CD14-positive monocyte (primary cell): ENCODE measurements around the gene TMEM45B. TPM values are rescaled to one million over a fixed set of nuclear protein-coding genes. Genes with fewer than 3 reads are reported as not detected.

ENCODE experiments used
- DNase-seq, 3 donors: peaks; one replicate each; pipeline ENCODE4 v3.0.0-alpha.2; 2011 to 2022
- H2AFZ ChIP-seq: 2 replicates; pipeline ENCODE4 v1.6.0; 2012; ENCODE audit warnings: mild to moderate bottlenecking, low read depth, low read length, inconsistent platforms; ENCODE audit not compliant: insufficient read depth, poor library complexity, severe bottlenecking
- H3K27ac ChIP-seq, 2 donors: 1 replicate in 1 of 2; 2 replicates in 1 of 2; pipeline ENCODE4 v1.5.1; 2012 to 2013; ENCODE audit warnings: low read length in 2 of 2, control low read depth in 1 of 2, inconsistent platforms in 1 of 2, low read depth in 1 of 2, mild to moderate bottlenecking in 1 of 2
- H3K27me3 ChIP-seq, 2 donors: one replicate each; pipeline versions ENCODE4 v1.6.0 to v1.6.1; 2011 to 2013; ENCODE audit warnings: low read length in 2 of 2; ENCODE audit not compliant: control insufficient read depth in 2 of 2, insufficient read depth in 2 of 2
- H3K36me3 ChIP-seq, 2 donors: replicated peaks in 1 of 2; 1 replicate in 1 of 2; 2 replicates in 1 of 2; pipeline versions ENCODE4 v1.5.1 to v1.6.1; 2012 to 2013; ENCODE audit warnings: low read length in 2 of 2, control low read depth in 1 of 2, inconsistent platforms in 1 of 2, mild to moderate bottlenecking in 1 of 2; ENCODE audit not compliant: insufficient read depth in 2 of 2, control insufficient read depth in 1 of 2
- H3K4me1 ChIP-seq, 2 donors: 1 replicate in 1 of 2; 2 replicates in 1 of 2; pipeline versions ENCODE4 v1.5.1 to v1.6.1; 2012 to 2013; ENCODE audit warnings: low read length in 2 of 2, control low read depth in 1 of 2, inconsistent platforms in 1 of 2, mild to moderate bottlenecking in 1 of 2, moderate library complexity in 1 of 2; ENCODE audit not compliant: insufficient read depth in 2 of 2, control insufficient read depth in 1 of 2
- H3K4me2 ChIP-seq: replicated peaks from 2 replicates; pipeline ENCODE3; 2012; ENCODE audit warnings: low read length, moderate library complexity, mild to moderate bottlenecking; ENCODE audit not compliant: poor library complexity, severe bottlenecking; ENCODE audit errors: extremely low read depth
- H3K4me3 ChIP-seq, 3 experiments: fragments of 200-600 bp in 1 of 3; sonication (generic) in 1 of 3; replicated peaks in 1 of 3; 1 replicate in 2 of 3; 2 replicates in 1 of 3; pipeline ENCODE4 v1.5.1; 2011 to 2013; ENCODE audit warnings: low read length in 3 of 3, mild to moderate bottlenecking in 3 of 3, control low read depth in 2 of 3, low read depth in 2 of 3, inconsistent platforms in 1 of 3, moderate library complexity in 1 of 3
- H3K79me2 ChIP-seq: 2 replicates; pipeline ENCODE4 v1.6.0; 2012; ENCODE audit warnings: mild to moderate bottlenecking, control low read depth, inconsistent platforms, low read length, moderate library complexity; ENCODE audit not compliant: insufficient read depth
- H3K9ac ChIP-seq: 2 replicates; pipeline ENCODE4 v1.6.0; 2017; ENCODE audit warnings: low read length, mild to moderate bottlenecking; ENCODE audit not compliant: insufficient read depth, poor library complexity, severe bottlenecking
- H3K9me3 ChIP-seq, 2 donors: replicated peaks in 1 of 2; 1 replicate in 1 of 2; 2 replicates in 1 of 2; pipeline versions ENCODE4 v1.5.1 to v1.6.1; 2012 to 2013; ENCODE audit warnings: low read length in 2 of 2, control low read depth in 1 of 2; ENCODE audit not compliant: control insufficient read depth in 1 of 2, insufficient read depth in 1 of 2
- H4K20me1 ChIP-seq: 2 replicates; pipeline ENCODE4 v1.6.0; 2012; ENCODE audit warnings: mild to moderate bottlenecking, low read length, control low read depth, moderate library complexity; ENCODE audit not compliant: insufficient read depth
- H3K27ac Mint-ChIP-seq, 7 donors: one replicate each; pipeline ENCODE4 v1.8.0; 2020; ENCODE audit warnings: mild to moderate bottlenecking in 7 of 7, mixed read lengths in 7 of 7, moderate library complexity in 6 of 7, inconsistent platforms in 2 of 7
- H3K27me3 Mint-ChIP-seq, 3 donors: one replicate each; pipeline ENCODE4 v1.8.0; 2021 to 2022; ENCODE audit warnings: low read depth in 3 of 3, mild to moderate bottlenecking in 3 of 3, mixed read lengths in 3 of 3, moderate library complexity in 3 of 3, inconsistent platforms in 1 of 3
- H3K36me3 Mint-ChIP-seq, 2 donors: one replicate each; pipeline ENCODE4 v1.8.0; 2020; ENCODE audit warnings: mixed read lengths in 2 of 2, inconsistent platforms in 1 of 2, mild to moderate bottlenecking in 1 of 2
- H3K4me1 Mint-ChIP-seq: one replicate; pipeline ENCODE4 v1.8.0; 2020; ENCODE audit warnings: mild to moderate bottlenecking, mixed read lengths
- H3K4me3 Mint-ChIP-seq, 2 donors: one replicate each; pipeline ENCODE4 v1.8.0; 2020; ENCODE audit warnings: mild to moderate bottlenecking in 2 of 2, mixed read lengths in 2 of 2, moderate library complexity in 1 of 2
- H3K9me3 Mint-ChIP-seq, 7 donors: one replicate each; pipeline ENCODE4 v1.8.0; 2020 to 2022; ENCODE audit warnings: mixed read lengths in 7 of 7, mild to moderate bottlenecking in 6 of 7, moderate library complexity in 6 of 7, inconsistent platforms in 2 of 7
- CTCF ChIP-seq: fragments of 200-600 bp; IDR thresholded peaks from one replicate; pipeline ENCODE4 v1.8.0; 2022; ENCODE audit warnings: antibody characterized with exemption, mild to moderate bottlenecking
- WGBS: methylation state at CpG from one replicate; pipeline ENCODE4 v1.1.5; 2013; ENCODE audit warnings: missing lambda C conversion rate; ENCODE audit not compliant: insufficient coverage; 5-methylcytosine and 5-hydroxymethylcytosine counted together
- intact Hi-C, 2 donors: fragments of 100-400 bp; cut with micrococcal nuclease; formaldehyde crosslinking; loops; one replicate each; pipeline versions ENCODE4 v1.15.0 to v1.15.1; 2023
- polyA plus RNA-seq, 3 donors: library from polyadenylated mRNA; depleted of rRNA in 1 of 3; unstranded in 2 of 3; stranded (reverse) in 1 of 3; fragments of 300-500 nt in 2 of 3; fragments of >200 nt in 1 of 3; fragmentation: Illumina TruSeq in 2 of 3; gene quantifications; 1 replicate in 2 of 3; 2 replicates in 1 of 3; pipeline ENCODE4 v1.2.3, GENCODE V29; 2012 to 2021

The TMEM45B gene
- polyA plus RNA-seq, 3 donors: 0.24 to 1.7 (median 0.56) TPM

GRCh38 chr11:129792663-129793062 lies 23.0 kb upstream of the TMEM45B start:
- peaks cover 4 to 8% of the 10 kb centered on the region in 2 donors for H3K9me3 ChIP-seq
- no peak overlapping the region for H3K4me3 ChIP-seq
- no peaks in the 10 kb centered on the region for H3K27me3 ChIP-seq
- peaks cover 34% of the 10 kb centered on the region for H3K4me1 Mint-ChIP-seq
- no peaks in the 10 kb centered on the region for H4K20me1 ChIP-seq
- no peak overlapping the region for H3K9ac ChIP-seq
- no peaks in the 10 kb centered on the region for H3K36me3 ChIP-seq
- H3K27me3 Mint-ChIP-seq: peaks cover 1 to 6% (median 1%) of the 10 kb centered on the region in 3 donors
- no peak overlapping the region for H3K27ac Mint-ChIP-seq
- peaks cover 17 to 27% of the 10 kb centered on the region in 2 donors for H3K4me1 ChIP-seq
- H3K27ac ChIP-seq: no peak overlapping the region
- WGBS: 94% methylated on average over 2 of the region's 4 CpGs
- intact Hi-C loops: loop anchor here in 1 of 2 donors (10.0 kb wide), 1 partner anchor 52 kb away; no protein-coding TSS in a partner anchor
- TF ChIP-seq CTCF: no peak
- no peak overlapping the region for H3K4me2 ChIP-seq
- H3K36me3 Mint-ChIP-seq: no peaks in the 10 kb centered on the region
- peaks cover 2 to 14% (median 7%) of the 10 kb centered on the region in 7 donors for H3K9me3 Mint-ChIP-seq
- no peak overlapping the region for H3K4me3 Mint-ChIP-seq
- H3K79me2 ChIP-seq: no peaks in the 10 kb centered on the region
- no peak overlapping the region for H2AFZ ChIP-seq
- DNase-seq: no peak

GRCh38 chr11:129795089-129795488 lies 20.6 kb upstream of the TMEM45B start:
- Histone ChIP-seq H3K27ac (no peak overlapping the region), H3K79me2 (no peaks in the 10 kb centered on the region), H3K4me1 (peaks cover 11 to 20% of the 10 kb centered on the region in 2 donors), H3K27me3 (peaks cover 0 to 6% of the 10 kb centered on the region in 2 donors), H3K9ac (no peak overlapping the region), H2AFZ (no peak overlapping the region), H4K20me1 (no peaks in the 10 kb centered on the region), H3K4me2 (no peak overlapping the region), H3K36me3 (no peaks in the 10 kb centered on the region), H3K9me3 (peaks cover 4 to 8% of the 10 kb centered on the region in 2 donors), H3K4me3 (no peak overlapping the region)
- H3K27me3 Mint-ChIP-seq: peaks cover 1 to 8% (median 1%) of the 10 kb centered on the region in 3 donors
- TF ChIP-seq CTCF: no peak
- no peak overlapping the region for H3K4me3 Mint-ChIP-seq
- no peak overlapping the region for H3K27ac Mint-ChIP-seq
- intact Hi-C loops: loop anchor here in 1 of 2 donors (10.0 kb wide), 1 partner anchor 50 kb away; no protein-coding TSS in a partner anchor
- no peak for DNase-seq
- 100% methylated on average over 1 of the region's 2 CpGs for WGBS
- H3K4me1 Mint-ChIP-seq: peaks cover 25% of the 10 kb centered on the region
- no peaks in the 10 kb centered on the region for H3K36me3 Mint-ChIP-seq
- peaks cover 7 to 30% (median 15%) of the 10 kb centered on the region in 7 donors for H3K9me3 Mint-ChIP-seq
